Occipital lobe (tissue), 2 donors: ENCODE results near the gene DEAF1. TPM values are rescaled to one million over a fixed set of nuclear protein-coding genes. Genes with fewer than 3 reads are reported as not detected.
"Not testable (repeated sequence)": the region's sequence is repeated elsewhere in the genome, so short reads cannot be mapped to it uniquely, and the experiment has no call there.

Experiments
- DNase-seq: peaks from one replicate; lab custom pipeline; 2025; lab: John Stamatoyannopoulos, UW
- total RNA-seq: library from RNA; depleted of rRNA; stranded (reverse); fragments of >200 nt; gene quantifications from one replicate; pipeline ENCODE4 v1.2.3, GENCODE V29; 2014

The DEAF1 gene
- total RNA-seq, 1 donor from 2014 or later, result 50.7 TPM

DNA sequence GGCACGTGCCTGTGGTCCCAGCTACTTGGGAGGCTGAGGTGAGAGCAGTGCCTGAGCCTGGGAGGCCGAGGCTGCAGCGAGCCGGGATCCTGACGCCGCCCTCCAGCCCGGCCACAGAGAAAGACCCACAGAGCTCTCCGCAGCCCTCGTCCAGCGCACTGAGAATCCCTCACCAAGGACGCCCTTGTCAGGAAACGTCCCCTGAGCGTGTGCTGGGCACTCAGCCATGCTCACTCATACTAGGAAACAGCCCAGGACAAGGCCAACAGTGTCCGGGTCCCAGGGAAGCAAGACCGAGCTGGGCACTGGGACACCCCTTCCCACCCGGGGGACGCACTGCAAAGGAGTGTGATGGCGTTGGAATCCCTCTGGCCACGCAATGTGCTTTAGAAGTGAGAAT, 14.5 kb downstream of the DEAF1 start:
- DNase-seq, result no peak

DNA sequence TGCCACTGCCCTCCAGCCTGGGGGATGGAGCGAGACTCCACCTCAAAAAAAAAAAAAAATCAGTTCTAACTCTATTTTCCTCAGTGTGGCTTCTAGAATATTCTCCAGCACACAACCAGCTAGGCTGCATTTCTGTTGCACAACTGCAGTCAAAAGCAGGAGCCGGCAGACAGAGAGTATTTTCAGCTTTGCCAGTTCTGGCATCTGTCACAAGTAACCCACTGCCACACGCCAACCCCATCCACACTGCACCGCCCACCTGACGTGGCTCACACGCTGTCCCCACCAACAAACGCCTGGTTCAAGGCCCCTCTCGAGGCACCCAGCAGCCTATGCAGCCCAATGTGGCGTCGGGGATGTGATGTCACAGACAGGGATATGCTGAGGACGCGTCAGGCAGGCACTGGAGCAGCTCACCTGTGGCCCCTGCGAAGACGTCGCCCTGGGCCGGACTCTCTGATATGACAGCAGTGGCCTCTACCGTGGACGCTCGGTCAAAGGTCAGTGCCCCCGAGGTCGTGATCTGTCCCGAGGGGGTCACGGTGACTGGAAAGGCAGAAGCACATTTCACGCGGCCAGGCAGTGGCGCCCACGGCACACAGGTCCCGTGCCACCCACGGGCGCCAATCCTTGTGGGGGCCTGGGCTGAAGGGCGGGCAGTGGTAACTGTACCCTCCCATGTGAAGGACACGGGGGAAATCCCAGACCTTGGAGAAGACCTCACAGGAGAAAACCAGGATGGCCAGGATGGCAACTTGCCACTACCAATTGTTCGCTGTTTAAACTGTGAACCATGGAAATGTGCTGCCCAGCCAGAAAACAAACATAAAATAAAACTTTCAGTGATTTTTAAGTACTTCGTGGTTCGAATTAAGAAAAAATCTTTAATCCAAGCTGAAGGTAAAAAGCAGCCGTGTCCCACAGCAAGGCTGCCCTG, 15.5 kb downstream of the DEAF1 start:
- no peak for DNase-seq

DNA sequence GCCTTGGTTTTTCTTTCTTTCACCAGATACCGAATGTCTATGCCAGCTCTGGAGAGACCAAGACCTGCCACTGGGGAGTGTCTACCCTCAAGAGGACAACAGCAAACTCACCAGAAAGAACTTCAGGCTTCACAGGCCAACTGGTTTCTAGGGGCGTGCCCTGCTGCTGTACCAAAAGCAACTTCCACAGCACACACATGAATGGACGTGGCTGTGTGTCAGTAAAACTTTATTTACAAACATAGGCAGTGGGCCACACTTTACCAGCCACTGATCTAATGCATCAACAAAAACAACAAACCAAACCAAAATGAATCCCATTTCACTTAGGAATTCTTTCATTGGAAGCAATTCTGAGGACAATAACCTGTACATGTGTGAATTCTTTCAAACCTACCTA, 16.7 kb downstream of the DEAF1 start:
- DNase-seq, result no peak

DNA sequence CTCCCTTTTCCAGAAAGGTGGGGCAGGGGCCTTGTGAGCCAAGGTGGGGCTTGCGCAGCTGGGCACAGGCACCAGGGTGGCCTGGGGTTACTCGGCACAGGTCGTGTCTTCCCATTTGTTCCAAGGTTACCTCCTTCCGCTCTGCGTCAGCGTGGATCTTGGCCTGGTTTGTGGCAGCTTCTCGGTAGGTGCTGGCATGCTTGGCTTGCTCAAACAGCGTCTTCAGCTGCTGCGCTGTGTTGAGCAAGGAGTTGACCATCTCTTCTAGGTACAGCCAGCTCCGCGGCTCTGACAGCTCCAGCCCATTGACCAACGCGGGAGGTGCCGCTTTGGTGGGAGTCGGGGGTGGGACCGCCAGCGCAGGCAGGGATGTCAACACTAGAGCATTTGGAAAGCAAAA, 20.6 kb downstream of the DEAF1 start:
- DNase-seq, result no peak

DNA sequence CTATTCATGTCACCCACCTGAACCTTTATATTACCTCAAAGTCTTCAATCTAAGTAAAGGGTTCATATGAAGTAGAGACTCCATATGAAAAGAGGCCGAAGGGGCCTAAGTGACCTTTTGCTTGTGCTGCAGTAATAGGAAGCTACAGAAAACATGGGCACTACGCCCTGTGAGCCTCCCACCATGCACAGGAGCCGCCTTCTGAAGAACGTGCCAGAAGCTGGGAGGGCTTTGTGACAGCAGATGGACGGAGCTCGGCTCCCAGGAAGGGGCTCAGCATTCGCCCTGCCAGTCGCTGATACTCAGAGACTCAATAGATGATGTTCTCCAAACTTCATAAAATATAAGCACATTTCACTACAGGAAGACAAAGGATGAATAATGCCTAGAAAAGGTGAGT, 21.2 kb downstream of the DEAF1 start:
- no peak for DNase-seq

DNA sequence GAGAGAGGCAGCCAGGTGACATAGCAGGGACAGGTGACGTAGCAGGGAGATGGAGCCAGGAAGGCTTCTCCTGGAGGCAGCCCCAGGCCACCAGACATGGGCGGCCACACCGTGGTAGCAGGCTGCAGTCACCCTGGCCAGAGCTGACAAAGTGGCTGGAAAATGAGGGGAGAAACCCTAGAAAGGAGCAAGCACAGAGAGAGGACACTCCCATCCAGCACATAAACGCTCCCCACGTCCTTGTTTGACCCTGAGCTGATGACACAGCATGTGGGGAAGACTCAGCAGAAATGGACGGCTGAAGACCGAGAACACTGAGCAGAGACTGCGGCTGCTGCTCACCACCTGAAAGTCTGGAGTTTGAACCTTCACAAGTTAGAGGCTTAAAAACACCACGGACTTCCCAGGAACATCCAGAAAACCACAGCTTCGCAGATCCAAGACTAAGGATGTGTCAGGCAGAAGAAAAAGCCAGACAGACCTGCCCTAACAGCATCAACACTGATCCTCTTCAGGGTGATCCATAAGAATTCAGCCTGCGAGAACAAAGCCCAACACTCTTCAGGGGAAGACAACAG, 29.2 kb downstream of the DEAF1 start:
- DNase-seq, result no peak

DNA sequence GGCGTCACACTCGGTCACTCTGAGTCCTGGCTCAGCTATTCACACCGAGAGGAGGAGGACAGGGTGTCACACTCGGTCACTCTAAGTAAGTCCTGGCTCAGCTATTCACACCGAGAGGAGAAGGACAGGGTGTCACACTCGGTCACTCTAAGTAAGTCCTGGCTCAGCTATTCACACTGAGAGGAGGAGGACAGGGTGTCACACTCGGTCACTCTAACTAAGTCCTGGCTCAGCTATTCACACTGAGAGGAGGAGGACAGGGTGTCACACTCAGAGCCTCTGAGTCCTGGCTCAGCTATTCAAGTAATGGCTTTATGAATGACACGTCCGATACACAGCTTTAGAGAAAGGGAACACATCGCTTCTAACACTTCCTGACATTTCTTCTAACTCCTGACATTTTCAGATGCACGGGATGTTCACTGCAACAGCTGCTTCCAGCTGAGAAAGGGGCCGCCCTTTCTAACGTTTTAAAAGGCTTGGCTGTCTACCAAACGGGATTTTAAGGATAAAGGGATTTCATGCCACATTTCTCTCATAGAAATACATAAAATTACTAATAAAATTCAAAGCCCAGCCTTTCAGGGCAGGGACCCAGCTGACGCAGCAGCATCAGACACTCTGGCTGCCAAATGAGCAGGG, 29.8 kb downstream of the DEAF1 start:
- no peak for DNase-seq

DNA sequence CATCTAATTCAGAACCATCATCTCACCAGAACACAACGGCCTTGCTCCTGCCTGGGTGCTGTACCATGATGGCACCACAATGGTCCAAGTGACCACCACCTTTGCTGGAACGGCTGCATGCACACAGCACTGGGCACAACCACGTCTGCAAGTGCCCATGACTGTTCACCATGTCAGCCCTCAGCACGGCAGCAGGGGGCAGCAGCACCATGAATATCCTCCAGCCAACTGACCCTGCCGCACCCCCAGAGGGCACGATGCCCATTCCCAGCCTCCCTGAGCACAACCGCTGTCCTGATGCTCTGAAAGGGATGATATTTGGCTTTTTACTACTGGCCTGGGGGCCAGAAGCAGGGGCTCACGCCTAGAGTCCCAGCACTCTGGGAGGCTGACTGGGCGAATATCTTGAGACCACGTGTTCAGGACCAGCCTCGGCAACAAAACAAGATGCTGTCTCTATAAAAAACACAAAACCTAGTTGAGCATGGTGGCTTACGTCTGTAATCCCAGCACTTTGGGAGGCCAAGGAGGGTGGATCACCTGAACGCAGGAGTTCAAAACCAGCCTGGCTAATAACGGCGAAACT, 32.2 kb downstream of the DEAF1 start:
- DNase-seq, result no peak

DNA sequence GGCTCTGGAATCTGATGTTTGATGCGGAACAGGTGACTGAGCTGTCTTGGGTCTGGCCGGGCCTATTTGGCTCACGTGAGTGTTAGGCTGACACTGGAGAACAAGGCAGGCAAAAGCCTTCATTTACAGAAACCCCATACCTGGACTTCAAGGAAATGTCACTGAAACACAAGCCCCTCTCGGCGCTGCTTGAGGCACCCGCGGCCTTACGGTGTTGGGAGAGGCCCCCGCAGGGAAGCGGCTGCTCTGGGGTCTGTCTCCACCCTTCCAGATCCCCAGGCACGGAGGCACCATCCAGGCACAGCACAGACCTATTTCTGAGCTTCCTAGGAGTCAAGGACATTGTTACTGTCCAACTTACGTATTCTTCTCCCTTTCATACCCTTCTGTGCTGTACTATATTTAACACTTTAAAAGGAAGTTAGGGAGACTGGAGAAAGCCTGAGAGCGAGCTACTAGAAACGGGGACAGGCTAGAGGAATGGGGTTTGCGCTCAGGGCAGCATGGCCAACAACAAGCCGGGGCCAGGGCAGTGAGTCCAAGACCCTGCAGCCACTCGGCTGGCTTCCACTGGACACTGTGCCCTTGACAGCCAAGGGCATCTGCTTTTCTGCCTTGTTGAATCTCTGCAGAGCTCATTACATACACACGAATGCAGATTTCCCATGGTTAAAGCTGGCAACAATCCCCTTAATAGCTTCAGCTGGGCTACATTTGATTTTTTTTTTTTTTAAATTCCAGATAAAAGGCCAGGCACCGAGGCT, 34.2 kb downstream of the DEAF1 start:
- DNase-seq, result no peak

DNA sequence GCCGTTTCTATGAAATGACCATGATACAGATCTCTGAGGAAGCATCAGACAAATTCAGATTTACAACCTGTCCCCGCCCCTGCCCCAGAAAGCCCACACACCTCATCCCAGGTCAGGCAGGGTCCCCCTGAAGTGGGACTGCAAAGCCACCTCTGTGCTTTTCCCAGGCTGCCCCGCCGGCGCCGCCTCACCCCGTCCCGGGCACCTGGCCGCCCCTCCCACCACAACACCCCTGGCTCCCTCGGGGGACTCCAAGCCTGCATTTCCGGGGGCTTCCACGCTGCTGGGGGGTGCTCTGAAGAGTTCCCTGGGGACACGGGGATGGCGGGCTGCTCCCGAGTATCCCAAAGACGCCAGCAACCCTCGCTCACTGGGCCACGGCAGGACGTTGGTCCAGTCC, 34.7 kb downstream of the DEAF1 start:
- no peak for DNase-seq

DNA sequence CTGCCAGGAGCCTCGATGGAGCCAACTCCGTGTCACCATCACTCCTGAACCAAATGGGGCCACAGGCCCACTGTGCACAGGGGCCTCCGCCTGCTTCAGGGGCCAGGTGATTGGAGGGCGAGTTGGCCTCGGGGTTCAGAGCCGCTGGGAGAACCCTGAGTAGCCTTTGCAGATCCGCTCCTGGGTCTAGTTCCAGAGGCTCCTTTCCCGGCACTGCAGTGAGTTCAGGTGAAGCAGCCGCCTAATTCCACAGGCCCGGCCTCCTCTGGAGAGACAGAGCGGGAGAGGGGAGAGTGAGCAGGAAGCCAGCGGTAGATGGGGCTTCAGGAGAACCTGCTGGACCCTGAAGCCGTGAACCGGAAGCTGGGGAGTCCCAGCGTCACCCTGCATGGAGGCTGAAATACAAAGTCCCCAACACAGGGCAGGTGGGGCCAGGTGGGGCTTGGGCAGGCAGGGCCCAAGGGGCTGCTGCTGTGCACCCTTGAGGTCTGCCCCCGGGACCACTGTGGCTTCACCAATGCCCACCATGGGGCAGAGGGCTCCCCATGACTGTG, 35.4 kb downstream of the DEAF1 start:
- no peak for DNase-seq

DNA sequence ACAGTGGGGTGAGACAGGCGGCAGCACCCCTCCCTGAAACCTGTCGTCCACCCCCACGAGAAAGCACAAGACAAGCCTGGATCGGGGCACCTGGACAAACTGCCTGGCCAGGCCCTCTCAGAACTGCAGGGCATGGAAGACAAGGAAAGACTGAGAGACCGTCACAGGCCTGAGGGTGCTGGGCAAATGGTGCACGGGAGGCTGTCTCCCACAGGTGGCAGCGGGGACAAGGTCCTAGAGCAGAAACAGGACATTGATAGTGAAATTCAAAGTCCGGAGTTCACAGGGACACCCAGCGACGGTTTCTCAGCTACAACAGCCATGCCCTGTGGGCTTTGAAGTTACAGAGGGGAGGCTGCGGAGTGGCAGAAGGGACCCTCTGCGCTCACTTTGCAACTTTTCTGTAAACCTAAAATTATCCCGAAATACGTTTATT, 37.3 kb downstream of the DEAF1 start:
- DNase-seq, result no peak

DNA sequence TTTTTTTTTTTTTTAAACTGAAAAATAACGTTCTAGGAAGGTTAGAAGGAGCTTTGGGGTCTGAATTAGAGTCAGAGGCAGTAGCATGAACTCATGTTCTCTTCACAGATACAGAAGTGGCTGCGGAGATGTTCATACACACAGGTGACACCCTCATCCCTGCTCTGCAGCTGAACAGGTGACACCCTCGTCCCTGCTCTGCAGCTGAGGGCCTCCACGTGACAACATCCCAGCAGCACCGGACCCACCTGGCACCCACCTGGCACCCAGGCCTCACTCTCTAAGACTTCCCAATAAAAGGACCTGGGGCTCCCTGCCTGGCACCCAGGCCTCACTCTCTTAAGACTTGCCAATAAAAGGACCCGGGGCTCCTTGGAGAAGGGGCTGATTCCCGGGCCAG, 38.2 kb downstream of the DEAF1 start:
- DNase-seq, result no peak

DNA sequence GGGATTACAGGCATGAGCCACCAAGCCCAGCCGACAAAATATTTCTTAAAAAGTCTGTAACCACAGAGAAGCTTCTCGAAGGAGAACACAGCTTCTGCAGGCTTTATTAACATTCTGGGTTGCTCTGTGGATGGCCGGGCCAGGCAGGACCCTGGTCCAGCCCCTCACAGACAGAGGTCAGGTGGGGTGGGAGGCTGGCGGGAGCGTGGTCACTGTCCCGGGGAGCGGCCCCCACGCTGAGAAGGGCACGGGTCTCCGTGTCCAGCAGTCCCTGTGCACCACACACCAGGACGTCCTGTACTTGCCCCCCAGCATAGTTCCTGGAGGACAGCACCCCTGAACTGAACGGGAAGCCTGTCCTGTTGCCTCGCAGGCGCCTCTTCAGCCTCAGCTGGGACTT, 38.6 kb downstream of the DEAF1 start:
- DNase-seq, result no peak

DNA sequence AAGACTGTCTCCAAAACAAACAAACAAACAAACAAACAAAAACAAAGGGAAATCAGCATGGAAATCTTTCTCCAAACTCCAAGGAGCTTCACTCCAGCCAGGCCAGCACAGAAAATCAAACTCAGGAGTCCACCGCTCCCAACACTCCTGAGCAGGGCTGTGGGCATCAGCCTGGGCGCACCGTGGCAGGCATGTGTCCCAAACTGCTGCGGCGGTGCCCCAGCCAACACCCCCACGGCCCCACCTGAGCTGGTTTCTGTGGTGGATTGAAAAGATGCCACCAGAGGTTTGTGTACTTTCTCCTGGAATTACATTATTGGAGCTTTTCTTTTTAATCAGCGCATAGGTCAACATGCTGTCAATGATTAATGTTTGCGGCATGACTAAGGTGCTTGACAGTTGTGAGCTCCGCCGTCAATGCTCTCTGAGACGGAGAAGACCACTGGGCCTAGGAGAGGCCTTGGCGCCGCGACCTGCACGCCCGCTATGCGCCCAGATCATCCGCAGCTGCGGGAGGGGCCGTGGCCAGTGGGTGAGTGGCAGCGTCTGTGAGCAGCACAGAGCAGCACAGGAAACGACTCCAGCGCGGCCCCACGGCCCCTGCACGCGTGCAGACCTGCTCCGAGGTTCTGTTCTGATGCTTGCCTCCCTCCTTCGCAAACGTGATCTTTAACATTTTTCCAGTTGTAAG, 39.8 kb downstream of the DEAF1 start:
- no peak for DNase-seq

DNA sequence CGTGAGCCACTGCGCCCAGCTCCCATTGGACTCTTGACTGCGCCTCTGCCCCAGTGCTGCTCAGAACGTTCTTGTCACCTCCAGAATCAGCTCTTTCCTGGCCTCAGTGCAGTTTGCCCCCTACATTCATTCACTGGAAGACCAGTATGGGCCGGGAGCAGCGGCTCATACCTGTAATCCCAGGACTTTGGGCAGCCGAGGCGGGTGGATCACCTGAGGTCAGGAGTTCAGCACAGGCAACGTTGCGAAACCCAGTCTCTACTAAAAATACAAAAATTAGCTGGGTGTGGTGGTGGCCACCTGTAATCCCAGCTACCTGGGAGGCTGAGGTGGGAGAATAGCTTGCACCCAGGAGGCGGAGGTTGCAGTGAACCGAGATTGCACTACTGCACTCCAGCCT, 40.6 kb downstream of the DEAF1 start:
- DNase-seq, result not testable (repeated sequence)

DNA sequence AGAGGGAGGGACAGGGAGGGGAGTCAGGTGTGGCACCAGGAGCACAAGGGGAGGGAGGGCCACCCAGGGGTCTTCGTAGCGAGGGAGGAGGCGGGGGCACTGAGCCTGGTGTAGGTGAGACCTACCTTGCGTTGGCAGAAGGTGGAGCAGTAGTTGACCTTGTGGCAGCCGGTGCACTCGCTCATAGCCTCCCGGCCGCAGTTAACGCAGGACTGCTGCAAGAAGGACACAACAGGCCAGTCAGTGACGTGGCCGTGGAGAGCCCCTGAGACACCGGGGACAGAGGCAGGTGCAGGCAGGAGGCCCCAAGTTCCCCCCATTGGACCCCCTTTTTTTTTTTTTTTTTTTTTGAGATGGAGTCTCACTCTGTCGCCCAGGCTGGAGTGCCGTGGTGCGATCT, 41.2 kb downstream of the DEAF1 start:
- DNase-seq, result no peak

DNA sequence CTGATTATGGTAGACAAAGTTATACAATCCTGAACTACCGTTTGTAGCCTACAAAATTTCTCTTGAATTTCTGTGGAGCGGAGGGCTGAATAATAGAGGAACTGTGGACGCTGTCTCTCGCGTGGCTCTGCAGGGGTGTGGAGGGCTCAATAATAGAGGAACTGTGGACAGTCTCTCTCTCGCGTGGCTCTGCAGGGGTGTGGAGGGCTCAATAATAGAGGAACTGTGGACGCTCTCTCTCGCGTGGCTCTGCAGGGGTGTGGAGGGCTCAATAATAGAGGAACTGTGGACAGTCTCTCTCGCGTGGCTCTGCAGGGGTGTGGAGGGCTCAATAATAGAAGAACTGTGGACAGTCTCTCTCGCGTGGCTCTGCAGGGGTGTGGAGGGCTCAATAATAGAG, 41.9 kb downstream of the DEAF1 start:
- not testable (repeated sequence) for DNase-seq

DNA sequence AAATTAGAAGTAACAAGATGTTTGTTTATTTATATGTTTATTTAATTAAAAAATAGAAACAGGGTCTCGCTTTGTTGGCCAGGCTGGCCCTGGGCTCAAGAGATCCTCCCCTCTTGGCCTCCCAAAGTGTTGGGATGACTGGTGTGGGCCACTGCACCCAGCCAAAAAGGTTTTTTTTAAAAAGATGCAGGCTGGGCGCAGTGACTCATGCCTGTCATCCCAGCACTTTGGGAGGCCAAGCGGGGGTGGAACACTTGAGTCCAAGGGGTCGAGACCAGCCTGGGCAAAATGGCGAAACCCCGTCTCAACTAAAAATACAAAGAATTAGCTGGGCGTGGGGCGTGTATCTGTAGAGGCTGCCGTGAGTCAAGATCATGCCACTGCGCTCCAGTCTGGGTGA, 44.5 kb downstream of the DEAF1 start:
- DNase-seq, result no peak

DNA sequence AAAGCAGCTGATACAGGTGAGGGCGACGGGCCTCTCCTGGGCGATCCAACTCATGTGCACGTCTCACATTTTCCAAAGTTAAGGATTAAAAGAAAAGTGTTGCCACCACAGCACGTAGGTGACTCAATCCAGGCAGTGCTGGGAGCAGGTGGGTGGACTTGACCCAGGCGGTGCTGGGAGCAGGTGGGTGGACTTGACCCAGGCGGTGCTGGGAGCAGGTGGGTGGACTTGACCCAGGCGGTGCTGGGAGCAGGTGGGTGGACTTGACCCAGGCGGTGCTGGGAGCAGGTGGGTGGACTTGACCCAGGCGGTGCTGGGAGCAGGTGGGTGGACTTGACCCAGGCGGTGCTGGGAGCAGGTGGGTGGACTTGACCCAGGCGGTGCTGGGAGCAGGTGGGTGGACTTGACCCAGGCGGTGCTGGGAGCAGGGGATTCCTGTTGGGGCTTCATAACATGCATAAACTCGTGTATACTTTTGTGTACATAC, 47.3 kb downstream of the DEAF1 start:
- not testable (repeated sequence) for DNase-seq
